ENCODE measurements around the gene SATL1. TPM values are rescaled to one million over a fixed set of nuclear protein-coding genes. Genes with fewer than 3 reads are reported as not detected.

Gene SATL1
- total RNA-seq, 1 experiment from 2014 or later: not detected

DNA sequence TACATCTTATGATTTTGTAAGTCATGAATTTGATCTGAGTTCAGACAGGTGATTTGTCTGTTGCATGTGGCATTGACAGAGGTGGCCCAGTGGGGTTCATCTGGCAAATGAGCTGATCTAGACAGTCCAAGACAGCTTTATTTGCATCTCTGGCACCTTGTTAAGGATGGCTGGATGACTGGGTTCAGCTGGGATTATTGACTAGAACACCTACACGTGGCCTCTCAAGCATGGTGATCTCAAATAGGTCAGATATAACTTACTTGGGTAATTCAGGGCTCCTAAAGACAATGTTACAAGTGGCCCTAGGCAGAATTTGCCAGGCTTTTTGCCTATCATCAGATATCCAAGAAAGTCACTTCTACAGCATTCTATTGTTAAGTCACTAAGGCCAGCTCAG lies 192.0 kb downstream of the SATL1 start (continued):
- TF ChIP-seq, protein P1, sequence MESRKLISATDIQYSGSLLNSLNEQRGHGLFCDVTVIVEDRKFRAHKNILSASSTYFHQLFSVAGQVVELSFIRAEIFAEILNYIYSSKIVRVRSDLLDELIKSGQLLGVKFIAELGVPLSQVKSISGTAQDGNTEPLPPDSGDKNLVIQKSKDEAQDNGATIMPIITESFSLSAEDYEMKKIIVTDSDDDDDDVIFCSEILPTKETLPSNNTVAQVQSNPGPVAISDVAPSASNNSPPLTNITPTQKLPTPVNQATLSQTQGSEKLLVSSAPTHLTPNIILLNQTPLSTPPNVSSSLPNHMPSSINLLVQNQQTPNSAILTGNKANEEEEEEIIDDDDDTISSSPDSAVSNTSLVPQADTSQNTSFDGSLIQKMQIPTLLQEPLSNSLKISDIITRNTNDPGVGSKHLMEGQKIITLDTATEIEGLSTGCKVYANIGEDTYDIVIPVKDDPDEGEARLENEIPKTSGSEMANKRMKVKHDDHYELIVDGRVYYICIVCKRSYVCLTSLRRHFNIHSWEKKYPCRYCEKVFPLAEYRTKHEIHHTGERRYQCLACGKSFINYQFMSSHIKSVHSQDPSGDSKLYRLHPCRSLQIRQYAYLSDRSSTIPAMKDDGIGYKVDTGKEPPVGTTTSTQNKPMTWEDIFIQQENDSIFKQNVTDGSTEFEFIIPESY (IDR thresholded peaks at IDR 0.05; ENCODE audit: extremely low read depth, insufficient replicate concordance, low read length): no peak
- TF ChIP-seq FOSL1 (IDR thresholded peaks at IDR 0.05; ENCODE audit: low read depth) (no peak), POLR2A (IDR thresholded peaks at IDR 0.05; ENCODE audit: borderline replicate concordance, extremely low read depth, insufficient read depth, insufficient read length) (no peak), ELF1 (IDR thresholded peaks at IDR 0.05; ENCODE audit: borderline replicate concordance, low read depth) (no peak), ZNF274 (IDR thresholded peaks at IDR 0.05; ENCODE audit: low read depth, low read length) (no peak), CBX3 (IDR thresholded peaks at IDR 0.05; ENCODE audit: low read depth) (no peak), SP1 (IDR thresholded peaks at IDR 0.05; ENCODE audit: low read depth) (no peak), EGR1 (IDR thresholded peaks at IDR 0.05; ENCODE audit: low read depth) (no peak), YY1 (IDR thresholded peaks at IDR 0.05; ENCODE audit: extremely low read depth, insufficient replicate concordance, low read depth, low read length) (no peak), POLR2AphosphoS5 (IDR thresholded peaks at IDR 0.05; ENCODE audit: low read depth, low read length) (no peak), ZFX (IDR thresholded peaks at IDR 0.05) (no peak), SIN3A (IDR thresholded peaks at IDR 0.05; ENCODE audit: low read depth) (no peak)

Other genes with a start within 250 kb of the SATL1 start
- gene APOOL, start 239.9 kb downstream of the SATL1 start, total RNA-seq (2021; ENCODE audit: unreplicated experiment): 24.5 TPM
- 6.1 TPM for gene ZNF711, start 212 bp upstream of the SATL1 start, total RNA-seq (2021; ENCODE audit: unreplicated experiment)
- gene POF1B, start 135.9 kb upstream of the SATL1 start, total RNA-seq (2021; ENCODE audit: unreplicated experiment): 0.15 TPM

All from HCT116 (cell line).